Suprapubic skin (tissue), 4 donors: ENCODE results near the gene KBTBD3.

Source experiments
- EP300 ChIP-seq: sonication (generic); formaldehyde crosslinking; IDR thresholded peaks from one replicate; pipeline ENCODE4 v1.6.1; 2017; ENCODE audit warnings: antibody characterized with exemption
- POLR2A ChIP-seq, 2 donors: fragments of 450-650 bp; IDR thresholded peaks; one replicate each; pipeline ENCODE4 v1.6.1; 2017; ENCODE audit warnings: antibody characterized with exemption in 2 of 2, mild to moderate bottlenecking in 2 of 2, moderate library complexity in 2 of 2
- POLR2AphosphoS5 ChIP-seq, 3 donors: sonication (generic); formaldehyde crosslinking; IDR thresholded peaks; one replicate each; pipeline ENCODE4 v1.6.1; 2017; ENCODE audit warnings: antibody characterized with exemption in 3 of 3
- TF ChIP-seq, protein P1 (sequence below), 2 donors: fragments of 200-600 bp in 1 of 2; fragments of 450-650 bp in 1 of 2; sonication (generic) in 1 of 2; IDR thresholded peaks; one replicate each; pipeline ENCODE4 v1.5.1; 2016 to 2019; ENCODE audit warnings: antibody characterized with exemption in 2 of 2, mild to moderate bottlenecking in 1 of 2, moderate library complexity in 1 of 2

DNA sequence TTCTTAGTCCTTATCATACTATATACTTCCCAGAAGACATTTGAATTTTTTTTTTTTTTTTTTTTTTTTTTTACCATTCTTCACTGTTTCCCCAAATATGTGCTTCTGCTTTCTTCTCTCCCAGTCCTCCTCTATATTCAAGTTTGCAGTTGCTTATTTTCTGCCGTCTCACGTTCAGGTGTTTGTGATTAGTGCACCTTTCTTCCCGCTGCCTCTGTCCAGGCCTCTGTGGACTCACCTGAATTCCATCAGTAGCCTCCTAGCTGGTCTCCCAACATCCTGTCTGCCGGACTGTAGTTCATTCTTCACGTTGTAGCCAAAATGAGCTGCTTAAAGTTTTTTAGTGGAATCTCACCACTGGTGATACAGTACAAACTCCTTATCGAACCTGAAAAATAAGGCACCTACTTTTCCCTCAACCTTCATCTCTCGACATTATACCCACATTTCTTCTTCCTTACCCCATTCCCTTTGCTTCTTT lies 54.3 kb downstream of the KBTBD3 start:
- TF ChIP-seq POLR2A (IDR thresholded peaks at IDR 0.05) (no peak), EP300 (no peak), POLR2AphosphoS5 (IDR thresholded peaks at IDR 0.05) (no peak)
- TF ChIP-seq, protein P1, sequence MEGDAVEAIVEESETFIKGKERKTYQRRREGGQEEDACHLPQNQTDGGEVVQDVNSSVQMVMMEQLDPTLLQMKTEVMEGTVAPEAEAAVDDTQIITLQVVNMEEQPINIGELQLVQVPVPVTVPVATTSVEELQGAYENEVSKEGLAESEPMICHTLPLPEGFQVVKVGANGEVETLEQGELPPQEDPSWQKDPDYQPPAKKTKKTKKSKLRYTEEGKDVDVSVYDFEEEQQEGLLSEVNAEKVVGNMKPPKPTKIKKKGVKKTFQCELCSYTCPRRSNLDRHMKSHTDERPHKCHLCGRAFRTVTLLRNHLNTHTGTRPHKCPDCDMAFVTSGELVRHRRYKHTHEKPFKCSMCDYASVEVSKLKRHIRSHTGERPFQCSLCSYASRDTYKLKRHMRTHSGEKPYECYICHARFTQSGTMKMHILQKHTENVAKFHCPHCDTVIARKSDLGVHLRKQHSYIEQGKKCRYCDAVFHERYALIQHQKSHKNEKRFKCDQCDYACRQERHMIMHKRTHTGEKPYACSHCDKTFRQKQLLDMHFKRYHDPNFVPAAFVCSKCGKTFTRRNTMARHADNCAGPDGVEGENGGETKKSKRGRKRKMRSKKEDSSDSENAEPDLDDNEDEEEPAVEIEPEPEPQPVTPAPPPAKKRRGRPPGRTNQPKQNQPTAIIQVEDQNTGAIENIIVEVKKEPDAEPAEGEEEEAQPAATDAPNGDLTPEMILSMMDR (IDR thresholded peaks at IDR 0.05) = no peak
